Measurements from ENCODE around the gene LRPPRC. TPM values are rescaled to one million over a fixed set of nuclear protein-coding genes. Genes with fewer than 3 reads are reported as not detected.

The LRPPRC gene
- polyA plus RNA-seq, 1 of the 3 experiments (the other 2 are of a cell fraction): 31.4 TPM

DNA sequence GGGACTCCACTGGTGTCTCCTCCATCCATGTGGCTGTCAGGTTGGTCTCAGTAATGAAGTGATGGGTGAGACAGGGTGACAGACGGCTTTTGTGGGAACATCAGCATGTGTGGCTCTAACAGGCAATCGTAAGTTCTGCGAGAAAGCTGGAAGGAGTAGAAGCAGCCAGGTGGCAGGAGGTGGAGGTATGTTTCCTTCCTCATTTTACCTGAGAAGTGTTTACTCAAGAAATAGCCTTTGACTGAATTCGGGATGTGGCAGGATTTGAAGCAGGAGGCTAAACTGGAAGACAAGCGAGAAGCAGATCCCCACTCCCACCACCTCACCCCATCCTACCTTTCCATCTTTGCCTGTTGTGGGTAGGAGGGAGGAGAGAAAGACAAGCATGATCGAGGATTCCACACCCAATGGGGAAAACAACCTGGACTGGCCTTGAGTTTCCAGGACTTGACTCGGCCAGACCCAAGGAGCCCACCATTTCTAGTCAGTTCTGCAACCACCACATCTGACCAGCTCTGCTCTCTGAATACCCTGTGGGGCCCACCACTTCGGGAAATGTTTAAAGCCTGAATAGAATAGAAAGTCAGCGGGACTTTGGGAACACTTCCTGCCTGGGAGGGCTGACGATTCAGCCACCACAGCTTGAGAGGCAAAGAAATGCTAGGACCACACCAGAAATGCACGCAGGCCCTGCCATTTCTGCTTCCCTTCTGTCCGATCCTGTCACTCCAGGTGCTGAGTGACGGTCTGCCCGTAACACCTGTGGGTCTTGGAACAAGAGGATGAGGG is 155.8 kb downstream of the LRPPRC start (continued):
- TF ChIP-seq CHD2 (IDR thresholded peaks at IDR 0.05; ENCODE audit: low read length, partially characterized antibody): no peak

DNA sequence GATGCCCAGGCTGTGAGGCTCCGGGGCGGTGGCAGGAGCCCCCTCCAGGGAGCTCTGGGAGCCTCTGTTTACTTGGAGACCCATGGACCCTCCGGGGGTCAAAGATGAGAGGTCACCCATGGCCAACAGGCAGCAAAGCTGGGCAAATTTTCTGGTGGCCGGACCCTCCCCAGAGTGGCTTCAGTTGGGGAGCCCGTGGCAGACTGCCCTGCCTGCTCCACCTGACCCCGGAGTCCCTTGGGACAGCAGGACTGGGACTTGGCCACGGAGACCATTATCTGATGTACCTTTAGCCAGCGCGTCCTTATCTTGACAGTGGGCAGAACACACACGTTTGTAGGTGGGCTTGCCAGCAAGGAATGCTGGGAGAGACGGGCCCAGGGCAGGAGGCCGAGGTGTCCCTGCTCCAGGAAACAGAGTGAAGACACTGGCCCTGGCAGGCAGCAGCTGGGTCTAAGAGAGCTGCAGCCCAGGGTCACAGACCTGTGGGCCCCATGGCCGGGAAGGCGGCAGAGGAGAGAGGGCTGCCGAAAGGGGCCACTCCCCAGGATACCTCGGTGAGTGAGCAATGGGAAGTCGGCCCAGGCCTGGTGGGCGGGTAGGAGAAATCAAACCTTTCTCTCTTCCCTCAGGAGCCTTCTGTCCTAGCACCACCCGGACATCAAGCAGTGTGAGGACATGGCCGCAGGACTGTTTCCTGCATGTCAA is 157.1 kb downstream of the LRPPRC start, which contains the start of the genes ABCG5 and ABCG8:
Gene ABCG5, minus strand, starts transcription at position 280 of the 708 bp plus-strand sequence. Its CDS starts 160 bp downstream, at position 120.
Gene ABCG8, plus strand, starts transcription at position 412 of the 708 bp plus-strand sequence. Its CDS starts 83 bp downstream, at position 495.
- ChIA-PET CTCF (interaction anchor here (2.2 kb wide), 1 partner anchor 39 kb away, joined by 5 read pairs; no protein-coding TSS in a partner anchor), POLR2A (no interaction called here)

More for the DNA sequence above, 157.1 kb downstream of the LRPPRC start, which contains the start of the genes ABCG5 and ABCG8:
- peaks cover 0 to 3% of the 10 kb centered on the region in 2 experiments; a peak in 1 of 4 replicates for H3K4me1 ChIP-seq (ENCODE audit: control insufficient read depth in 1 of 2, insufficient read depth in 2 of 2, low read depth in 1 of 2, low read length in 1 of 2)
- H3K4me2 ChIP-seq: no peak within 1 kb of the TSS
- no peak within 1 kb of the TSS for H3K4me3 ChIP-seq (ENCODE audit: low read depth in 2 of 2, low read length in 1 of 2)
- H3K36me3 ChIP-seq (replicated peaks in 1 of 2; ENCODE audit: control insufficient read depth in 1 of 2, insufficient read depth in 2 of 2, low read length in 1 of 2): no peaks in the 10 kb centered on the region
- H3K9ac ChIP-seq: no peak within 1 kb of the TSS
- no peak within 1 kb of the TSS for H3K27ac ChIP-seq (ENCODE audit: low read depth in 2 of 2, low read length in 1 of 2)
- peaks cover 48% of the 10 kb centered on the region for H3K27me3 ChIP-seq (ENCODE audit: insufficient read depth)
- no peaks in the 10 kb centered on the region for H4K20me1 ChIP-seq (ENCODE audit: insufficient read depth)
- WGBS (ENCODE audit: low lambda C conversion rate): 82% methylated on average over 17 of the region's 20 CpGs
- H3K79me2 ChIP-seq (ENCODE audit: insufficient read depth): no peaks in the 10 kb centered on the region
- H3K9me3 ChIP-seq: no peaks in the 10 kb centered on the region
- no peak for TF ChIP-seq MXI1 (IDR thresholded peaks at IDR 0.05; ENCODE audit: low read depth, low read length)
- TF ChIP-seq EZH2phosphoT487 (IDR thresholded peaks at IDR 0.05; ENCODE audit: borderline replicate concordance, low read depth): no peak
- no peak for TF ChIP-seq ELF1 (IDR thresholded peaks at IDR 0.05)
- no peak for TF ChIP-seq ZBTB33 (IDR thresholded peaks at IDR 0.05; ENCODE audit: borderline replicate concordance, low read depth)
- no peak for TF ChIP-seq SMC3 (IDR thresholded peaks at IDR 0.05; ENCODE audit: low read depth, low read length)
- TF ChIP-seq, protein P1, sequence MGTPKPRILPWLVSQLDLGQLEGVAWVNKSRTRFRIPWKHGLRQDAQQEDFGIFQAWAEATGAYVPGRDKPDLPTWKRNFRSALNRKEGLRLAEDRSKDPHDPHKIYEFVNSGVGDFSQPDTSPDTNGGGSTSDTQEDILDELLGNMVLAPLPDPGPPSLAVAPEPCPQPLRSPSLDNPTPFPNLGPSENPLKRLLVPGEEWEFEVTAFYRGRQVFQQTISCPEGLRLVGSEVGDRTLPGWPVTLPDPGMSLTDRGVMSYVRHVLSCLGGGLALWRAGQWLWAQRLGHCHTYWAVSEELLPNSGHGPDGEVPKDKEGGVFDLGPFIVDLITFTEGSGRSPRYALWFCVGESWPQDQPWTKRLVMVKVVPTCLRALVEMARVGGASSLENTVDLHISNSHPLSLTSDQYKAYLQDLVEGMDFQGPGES (IDR thresholded peaks at IDR 0.05; ENCODE audit: low read depth, low read length): no peak
- TF ChIP-seq MAX (IDR thresholded peaks at IDR 0.05; ENCODE audit: low read depth): no peak
- TF ChIP-seq GATA2 (CRISPR knock-in tag; IDR thresholded peaks at IDR 0.05): no peak
- no peak within 1 kb of the TSS for H2AFZ ChIP-seq (ENCODE audit: low read depth)
- H3F3A ChIP-seq (replicated peaks; ENCODE audit: insufficient read depth): no peaks in the 10 kb centered on the region
- H3K9me2 ChIP-seq: no peaks in the 10 kb centered on the region
- DNase-seq: no peak

All from SK-N-SH (cell line).